Osteocyte (in vitro differentiated cells): ENCODE measurements around the gene PEX12. TPM values are rescaled to one million over a fixed set of nuclear protein-coding genes. Genes with fewer than 3 reads are reported as not detected.
"Not testable (repeated sequence)": the region's sequence is repeated elsewhere in the genome, so short reads cannot be mapped to it uniquely, and the experiment has no call there.

ENCODE experiments used
- DNase-seq: peaks from one replicate; pipeline ENCODE4 v3.0.0; 2021; ENCODE audit warnings: mixed read lengths; ENCODE audit not compliant: unreplicated experiment; ENCODE audit errors: extremely low spot score
- H3K27ac Mint-ChIP-seq: one replicate; pipeline ENCODE4 v1.8.0; 2021; ENCODE audit warnings: mild to moderate bottlenecking, mixed read lengths; ENCODE audit not compliant: unreplicated experiment
- H3K27me3 Mint-ChIP-seq: one replicate; pipeline ENCODE4 v1.8.0; 2021; ENCODE audit warnings: mixed read lengths; ENCODE audit not compliant: unreplicated experiment
- H3K36me3 Mint-ChIP-seq: one replicate; pipeline ENCODE4 v1.8.0; 2021; ENCODE audit warnings: mixed read lengths; ENCODE audit not compliant: unreplicated experiment
- H3K4me1 Mint-ChIP-seq: one replicate; pipeline ENCODE4 v1.8.0; 2021; ENCODE audit warnings: mixed read lengths; ENCODE audit not compliant: unreplicated experiment
- H3K4me3 Mint-ChIP-seq: one replicate; pipeline ENCODE4 v1.8.0; 2021; ENCODE audit warnings: mild to moderate bottlenecking, moderate library complexity, mixed read lengths; ENCODE audit not compliant: unreplicated experiment
- H3K9me3 Mint-ChIP-seq: one replicate; pipeline ENCODE4 v1.8.0; 2021; ENCODE audit warnings: mixed read lengths; ENCODE audit not compliant: unreplicated experiment
- CTCF ChIP-seq: fragments of 200-600 bp; sonication (generic); IDR thresholded peaks from 2 replicates; pipeline ENCODE4 v1.5.0; 2021; ENCODE audit warnings: antibody characterized with exemption, mild to moderate bottlenecking, moderate library complexity
- total RNA-seq: library from RNA; stranded (reverse); gene quantifications from 2 replicates; pipeline ENCODE4 v1.2.1, GENCODE V29; 2021

Gene PEX12
- total RNA-seq, 1 donor from 2014 or later: 7.0 TPM

GRCh38 chr17:35540589-35541404 lies 37.6 kb downstream of the PEX12 start:
- peak overlapping the region; percentile 78 for H3K27ac Mint-ChIP-seq
- peaks cover 14% of the 10 kb centered on the region for H3K4me1 Mint-ChIP-seq
- peak overlapping the region; percentile 46 for H3K4me3 Mint-ChIP-seq

GRCh38 chr17:35539659-35540026 lies 38.7 kb downstream of the PEX12 start:
- H3K4me1 Mint-ChIP-seq: peaks cover 14% of the 10 kb centered on the region
- H3K9me3 Mint-ChIP-seq: no peaks in the 10 kb centered on the region
- H3K4me3 Mint-ChIP-seq: no peak overlapping the region
- no peak overlapping the region for H3K27ac Mint-ChIP-seq
- H3K36me3 Mint-ChIP-seq: no peaks in the 10 kb centered on the region
- H3K27me3 Mint-ChIP-seq: peaks cover 4% of the 10 kb centered on the region
- no peak for TF ChIP-seq CTCF
- DNase-seq: no peak

More at GRCh38 chr17:35540589-35541404, 37.6 kb downstream of the PEX12 start:
- Mint-ChIP-seq H3K27me3 (peaks cover 13% of the 10 kb centered on the region), H3K36me3 (no peaks in the 10 kb centered on the region), H3K9me3 (no peaks in the 10 kb centered on the region)
- DNase-seq: no peak
- TF ChIP-seq CTCF: no peak

- H3K27ac Mint-ChIP-seq: no peak within 1 kb of the TSS
- H3K4me1 Mint-ChIP-seq: peaks cover 16% of the 10 kb centered on the region
- TF ChIP-seq CTCF: no peak
- H3K36me3 Mint-ChIP-seq: no peaks in the 10 kb centered on the region
- no peak within 1 kb of the TSS for H3K4me3 Mint-ChIP-seq
- peaks cover 7% of the 10 kb centered on the region for H3K27me3 Mint-ChIP-seq
- no peaks in the 10 kb centered on the region for H3K9me3 Mint-ChIP-seq
- no peak for DNase-seq
These were observed 40.7 kb downstream of the PEX12 start, which contains the start of gene SLFN12L for GRCh38 chr17:35537601-35538141. TSS of gene SLFN12L (minus strand) at chr17:35537678. CDS start at chr17:35522364, 15,314 bp downstream.

GRCh38 chr17:35536664-35537171 lies 41.7 kb downstream of the PEX12 start:
- peaks cover 12% of the 10 kb centered on the region for H3K27me3 Mint-ChIP-seq
- H3K4me3 Mint-ChIP-seq: no peak overlapping the region
- H3K36me3 Mint-ChIP-seq: no peaks in the 10 kb centered on the region
- H3K4me1 Mint-ChIP-seq: peaks cover 16% of the 10 kb centered on the region
- DNase-seq: no peak
- no peak overlapping the region for H3K27ac Mint-ChIP-seq
- TF ChIP-seq CTCF: no peak
- H3K9me3 Mint-ChIP-seq: no peaks in the 10 kb centered on the region

- not testable (repeated sequence) for DNase-seq, H3K36me3 Mint-ChIP-seq, H3K27ac Mint-ChIP-seq, H3K4me1 Mint-ChIP-seq, H3K9me3 Mint-ChIP-seq, H3K4me3 Mint-ChIP-seq
- peaks cover 17% of the 10 kb centered on the region for H3K27me3 Mint-ChIP-seq
These were observed 43.0 kb downstream of the PEX12 start for GRCh38 chr17:35535406-35535805.
